Uterus (tissue), 4 donors: ENCODE data around the gene CNTN2. TPM values are rescaled to one million over a fixed set of nuclear protein-coding genes. Genes with fewer than 3 reads are reported as not detected.

ENCODE experiments used
- DNase-seq, 2 donors: peaks; one replicate each; pipeline ENCODE4 v3.0.0-alpha.2; 2019 to 2020
- H3K27ac ChIP-seq, 2 donors: fragments of 200-600 bp; sonication (generic); 1 replicate in 1 of 2; 2 replicates in 1 of 2; pipeline ENCODE4 v1.5.1; 2016 to 2018
- H3K27me3 ChIP-seq, 2 donors: fragments of 200-600 bp; sonication (generic); one replicate each; pipeline ENCODE4 v1.5.1; 2018 to 2019; ENCODE audit warnings: control low read depth in 1 of 2
- H3K36me3 ChIP-seq, 2 donors: fragments of 200-600 bp; sonication (generic); one replicate each; pipeline ENCODE4 v1.5.1; 2019; ENCODE audit warnings: control low read depth in 1 of 2
- H3K4me1 ChIP-seq, 2 donors: fragments of 200-600 bp; sonication (generic); one replicate each; pipeline ENCODE4 v1.5.1; 2018 to 2019; ENCODE audit warnings: control low read depth in 1 of 2
- H3K4me3 ChIP-seq, 2 donors: fragments of 200-600 bp; sonication (generic); 1 replicate in 1 of 2; 2 replicates in 1 of 2; pipeline ENCODE4 v1.5.1; 2018 to 2019; ENCODE audit warnings: mild to moderate bottlenecking in 1 of 2
- H3K9me3 ChIP-seq, 2 donors: fragments of 200-600 bp; sonication (generic); one replicate each; pipeline ENCODE4 v1.5.1; 2019; ENCODE audit warnings: control low read depth in 1 of 2
- CTCF ChIP-seq, 4 experiments: fragments of 200-600 bp in 2 of 4; fragments of 450-650 bp in 2 of 4; sonication (generic) in 2 of 4; IDR thresholded peaks; one replicate each; pipeline ENCODE4 v1.5.1; 2016 to 2019; ENCODE audit warnings: antibody characterized with exemption in 4 of 4, mild to moderate bottlenecking in 2 of 4, moderate library complexity in 1 of 4
- POLR2A ChIP-seq, 2 donors: fragments of 450-650 bp; IDR thresholded peaks; one replicate each; pipeline ENCODE4 v1.6.1; 2016; ENCODE audit warnings: antibody characterized with exemption in 2 of 2, mild to moderate bottlenecking in 1 of 2, moderate library complexity in 1 of 2
- intact Hi-C: fragments of 100-400 bp; cut with DNase I; formaldehyde crosslinking; loops from one replicate; pipeline ENCODE4 v1.15.1; 2023; ENCODE audit warnings: low total_unique reads
- total RNA-seq, 4 donors: library from RNA; depleted of rRNA in 3 of 4; stranded (reverse); fragments of >200 nt in 3 of 4; gene quantifications; one replicate each; pipeline versions ENCODE4 v1.1.0 to v1.2.4, GENCODE V29; 2014 to 2023
- donor health status: DM: yes; HTN: yes; CAD: no.

Gene CNTN2
- total RNA-seq, 4 donors from 2014 or later: 3.0 TPM; not detected in 3

- H3K4me1 ChIP-seq: no peaks in the 10 kb centered on the region
- H3K36me3 ChIP-seq: no peaks in the 10 kb centered on the region
- H3K27me3 ChIP-seq: no peaks in the 10 kb centered on the region
- H3K9me3 ChIP-seq: no peaks in the 10 kb centered on the region
- no peak overlapping the region for H3K27ac ChIP-seq
- H3K4me3 ChIP-seq: no peak overlapping the region
- intact Hi-C loops: no loop called here
- TF ChIP-seq POLR2A (IDR thresholded peaks at IDR 0.05) (no peak), CTCF (IDR thresholded peaks at IDR 0.05) (no peak)
- DNase-seq: no peak
These were observed 34.3 kb downstream of the CNTN2 start for GRCh38 chr1:205077158-205077933.

GRCh38 chr1:205077934-205078311 lies 34.9 kb downstream of the CNTN2 start:
- intact Hi-C loops: no loop called here
- Histone ChIP-seq H3K27me3 (no peaks in the 10 kb centered on the region), H3K36me3 (no peaks in the 10 kb centered on the region), H3K27ac (no peak overlapping the region), H3K4me3 (no peak overlapping the region), H3K4me1 (no peaks in the 10 kb centered on the region), H3K9me3 (no peaks in the 10 kb centered on the region)
- no peak for TF ChIP-seq POLR2A (IDR thresholded peaks at IDR 0.05)
- no peak for DNase-seq

GRCh38 chr1:205082431-205082830 lies 39.4 kb downstream of the CNTN2 start:
- no peak overlapping the region for H3K4me3 ChIP-seq
- no peak for DNase-seq
- no peaks in the 10 kb centered on the region for H3K4me1 ChIP-seq
- H3K27ac ChIP-seq: no peak overlapping the region
- no peaks in the 10 kb centered on the region for H3K27me3 ChIP-seq
- intact Hi-C loops: no loop called here
- H3K9me3 ChIP-seq: no peaks in the 10 kb centered on the region
- no peak for TF ChIP-seq POLR2A (IDR thresholded peaks at IDR 0.05)
- no peaks in the 10 kb centered on the region for H3K36me3 ChIP-seq

GRCh38 chr1:205084360-205084759 lies 41.3 kb downstream of the CNTN2 start, which contains the start of gene TMEM81:
TMEM81 (minus strand) TSS chr1:205084460; CDS start chr1:205084320, 140 bp downstream.
- intact Hi-C loops: no loop called here
- Histone ChIP-seq H3K36me3 (no peaks in the 10 kb centered on the region), H3K4me3 (no peak within 1 kb of the TSS), H3K4me1 (no peaks in the 10 kb centered on the region), H3K27ac (no peak within 1 kb of the TSS), H3K9me3 (no peaks in the 10 kb centered on the region), H3K27me3 (no peaks in the 10 kb centered on the region)
- DNase-seq: no peak
- TF ChIP-seq CTCF (IDR thresholded peaks at IDR 0.05) (no peak), POLR2A (IDR thresholded peaks at IDR 0.05) (no peak)

- no peaks in the 10 kb centered on the region for H3K27me3 ChIP-seq
- H3K36me3 ChIP-seq: no peaks in the 10 kb centered on the region
- no peak overlapping the region for H3K4me3 ChIP-seq
- DNase-seq: no peak
- no peaks in the 10 kb centered on the region for H3K4me1 ChIP-seq
- intact Hi-C loops: no loop called here
- TF ChIP-seq POLR2A (IDR thresholded peaks at IDR 0.05): no peak
- TF ChIP-seq CTCF (IDR thresholded peaks at IDR 0.05): no peak
- H3K27ac ChIP-seq: no peak overlapping the region
- H3K9me3 ChIP-seq: no peaks in the 10 kb centered on the region
These were observed 45.3 kb downstream of the CNTN2 start for GRCh38 chr1:205088341-205088740.

- H3K27me3 ChIP-seq: no peaks in the 10 kb centered on the region
- H3K9me3 ChIP-seq: no peaks in the 10 kb centered on the region
- H3K4me3 ChIP-seq: no peak overlapping the region
- no peaks in the 10 kb centered on the region for H3K4me1 ChIP-seq
- H3K27ac ChIP-seq: no peak overlapping the region
- intact Hi-C loops: no loop called here
- DNase-seq: no peak
- H3K36me3 ChIP-seq: no peaks in the 10 kb centered on the region
- no peak for TF ChIP-seq POLR2A (IDR thresholded peaks at IDR 0.05)
- TF ChIP-seq CTCF (IDR thresholded peaks at IDR 0.05): no peak
These were observed 48.2 kb downstream of the CNTN2 start for GRCh38 chr1:205091043-205091740.
